ENCODE measurements around the gene CFAP74.

DNA sequence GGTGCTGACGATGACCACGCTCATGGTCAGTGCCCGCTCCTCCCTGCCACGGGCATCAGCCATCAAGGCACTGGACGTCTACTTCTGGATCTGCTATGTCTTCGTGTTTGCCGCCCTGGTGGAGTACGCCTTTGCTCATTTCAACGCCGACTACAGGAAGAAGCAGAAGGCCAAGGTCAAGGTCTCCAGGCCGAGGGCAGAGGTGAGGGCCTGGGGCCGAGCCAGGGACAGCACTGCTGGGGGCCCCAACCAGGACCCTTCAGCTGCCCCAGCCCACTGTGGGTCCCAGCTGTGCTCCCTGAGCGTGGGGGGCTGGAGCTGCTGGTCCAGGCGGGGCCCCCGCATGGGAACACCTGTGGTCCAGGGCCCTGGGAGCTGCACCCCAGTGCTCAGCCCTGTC lies 26.0 kb upstream of the CFAP74 start:
- TF ChIP-seq, protein P1, sequence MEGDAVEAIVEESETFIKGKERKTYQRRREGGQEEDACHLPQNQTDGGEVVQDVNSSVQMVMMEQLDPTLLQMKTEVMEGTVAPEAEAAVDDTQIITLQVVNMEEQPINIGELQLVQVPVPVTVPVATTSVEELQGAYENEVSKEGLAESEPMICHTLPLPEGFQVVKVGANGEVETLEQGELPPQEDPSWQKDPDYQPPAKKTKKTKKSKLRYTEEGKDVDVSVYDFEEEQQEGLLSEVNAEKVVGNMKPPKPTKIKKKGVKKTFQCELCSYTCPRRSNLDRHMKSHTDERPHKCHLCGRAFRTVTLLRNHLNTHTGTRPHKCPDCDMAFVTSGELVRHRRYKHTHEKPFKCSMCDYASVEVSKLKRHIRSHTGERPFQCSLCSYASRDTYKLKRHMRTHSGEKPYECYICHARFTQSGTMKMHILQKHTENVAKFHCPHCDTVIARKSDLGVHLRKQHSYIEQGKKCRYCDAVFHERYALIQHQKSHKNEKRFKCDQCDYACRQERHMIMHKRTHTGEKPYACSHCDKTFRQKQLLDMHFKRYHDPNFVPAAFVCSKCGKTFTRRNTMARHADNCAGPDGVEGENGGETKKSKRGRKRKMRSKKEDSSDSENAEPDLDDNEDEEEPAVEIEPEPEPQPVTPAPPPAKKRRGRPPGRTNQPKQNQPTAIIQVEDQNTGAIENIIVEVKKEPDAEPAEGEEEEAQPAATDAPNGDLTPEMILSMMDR (IDR thresholded peaks at IDR 0.05), result no peak
- no peak for TF ChIP-seq POLR2A (IDR thresholded peaks at IDR 0.05)
